HepG2 (cell line): ENCODE measurements around the gene WDR48. TPM values are rescaled to one million over a fixed set of nuclear protein-coding genes. Genes with fewer than 3 reads are reported as not detected.

Experiments
- HES4 ChIP-seq: sonication (generic); formaldehyde crosslinking; IDR thresholded peaks from 2 replicates; pipeline ENCODE4 v1.9.0; 2021; ENCODE audit warnings: mild to moderate bottlenecking, missing genetic modification reagents, borderline replicate concordance
- MAZ ChIP-seq, 2 experiments: sonication (generic) in 1 of 2; formaldehyde crosslinking in 1 of 2; IDR thresholded peaks; 2 replicates each; pipeline versions ENCODE4 v1.5.0 to v1.6.1; 2012 to 2020; ENCODE audit warnings: low read depth in 2 of 2, mild to moderate bottlenecking in 2 of 2, borderline replicate concordance in 1 of 2, improper control_type of control experiment in 1 of 2, low read length in 1 of 2, missing genetic modification reagents in 1 of 2, moderate library complexity in 1 of 2
- NCOA2 ChIP-seq: sonication (generic); formaldehyde crosslinking; IDR thresholded peaks from 2 replicates; pipeline ENCODE4 v1.8.0; 2022; ENCODE audit warnings: inconsistent platforms
- NONO ChIP-seq, 2 experiments: fragments of 450-650 bp in 1 of 2; sonication (generic) in 1 of 2; formaldehyde crosslinking in 1 of 2; IDR thresholded peaks in 1 of 2; conservative IDR thresholded peaks in 1 of 2; 2 replicates each; pipeline versions ENCODE4 v1.6.1 to v1.8.0; 2017 to 2022; ENCODE audit warnings: mild to moderate bottlenecking in 1 of 2, missing genetic modification reagents in 1 of 2, moderate library complexity in 1 of 2
- RORA ChIP-seq: sonication (generic); formaldehyde crosslinking; IDR thresholded peaks from 2 replicates; pipeline ENCODE4 v1.5.0; 2020; ENCODE audit warnings: mild to moderate bottlenecking, missing genetic modification reagents, moderate library complexity
- TERF1 ChIP-seq: sonication (generic); formaldehyde crosslinking; IDR thresholded peaks from 2 replicates; pipeline ENCODE4 v1.8.0; 2022; ENCODE audit warnings: mild to moderate bottlenecking, missing genetic modification reagents, moderate library complexity
- ZBTB1 ChIP-seq: sonication (generic); formaldehyde crosslinking; IDR thresholded peaks from 2 replicates; pipeline ENCODE4 v1.4.0; 2020; ENCODE audit warnings: missing genetic modification reagents, borderline replicate concordance
- ZNF225 ChIP-seq: sonication (generic); formaldehyde crosslinking; IDR thresholded peaks from 2 replicates; pipeline ENCODE4 v1.4.0; 2020; ENCODE audit warnings: mild to moderate bottlenecking, missing genetic modification reagents
- ZNF513 ChIP-seq: sonication (generic); formaldehyde crosslinking; conservative IDR thresholded peaks from 2 replicates; pipeline ENCODE4 v1.5.0; 2020; ENCODE audit warnings: missing genetic modification reagents
- ZSCAN31 ChIP-seq: sonication (generic); formaldehyde crosslinking; IDR thresholded peaks from 2 replicates; pipeline ENCODE4 v1.5.0; 2020; ENCODE audit warnings: low read depth, mild to moderate bottlenecking, missing genetic modification reagents
- ZXDC ChIP-seq: sonication (generic); formaldehyde crosslinking; IDR thresholded peaks from 2 replicates; pipeline ENCODE4 v1.5.0; 2020; ENCODE audit warnings: mild to moderate bottlenecking, missing genetic modification reagents
- polyA plus RNA-seq, 8 experiments: library from polyadenylated mRNA; depleted of rRNA in 3 of 8; stranded (reverse) in 7 of 8; unstranded in 1 of 8; fragments of >200 nt; fragmentation: Illumina TruSeq in 4 of 8; extraction: Trizol in 4 of 8; gene quantifications; 2 replicates each; pipeline versions ENCODE4 v1.2.1 to v1.2.3, GENCODE V29; 2011 to 2016; ENCODE audit warnings: low read depth in 4 of 8, missing spikeins in 1 of 8, mixed read lengths in 1 of 8; ENCODE audit not compliant: insufficient read depth in 1 of 8
- total RNA-seq, 5 experiments: library from RNA; depleted of rRNA; stranded (reverse); fragments of >200 nt; fragmentation: Illumina TruSeq; extraction: Trizol; gene quantifications; 2 replicates each; pipeline ENCODE4 v1.2.3, GENCODE V29; 2016; ENCODE audit warnings: low read depth in 1 of 5
- TF ChIP-seq, protein P1 (sequence below): sonication (generic); formaldehyde crosslinking; IDR thresholded peaks from 2 replicates; pipeline ENCODE4 v1.4.0; 2020; ENCODE audit warnings: missing genetic modification reagents
- TF ChIP-seq, protein P2 (sequence below): sonication (generic); formaldehyde crosslinking; IDR thresholded peaks from 2 replicates; pipeline ENCODE4 v1.4.0; 2020; ENCODE audit warnings: missing genetic modification reagents

Gene WDR48
- total and polyA plus RNA-seq, 2 of the 13 experiments (the other 11 are each of a cell fraction or from before 2014, with no cell fraction given), result 29.2 to 31.2 TPM

DNA sequence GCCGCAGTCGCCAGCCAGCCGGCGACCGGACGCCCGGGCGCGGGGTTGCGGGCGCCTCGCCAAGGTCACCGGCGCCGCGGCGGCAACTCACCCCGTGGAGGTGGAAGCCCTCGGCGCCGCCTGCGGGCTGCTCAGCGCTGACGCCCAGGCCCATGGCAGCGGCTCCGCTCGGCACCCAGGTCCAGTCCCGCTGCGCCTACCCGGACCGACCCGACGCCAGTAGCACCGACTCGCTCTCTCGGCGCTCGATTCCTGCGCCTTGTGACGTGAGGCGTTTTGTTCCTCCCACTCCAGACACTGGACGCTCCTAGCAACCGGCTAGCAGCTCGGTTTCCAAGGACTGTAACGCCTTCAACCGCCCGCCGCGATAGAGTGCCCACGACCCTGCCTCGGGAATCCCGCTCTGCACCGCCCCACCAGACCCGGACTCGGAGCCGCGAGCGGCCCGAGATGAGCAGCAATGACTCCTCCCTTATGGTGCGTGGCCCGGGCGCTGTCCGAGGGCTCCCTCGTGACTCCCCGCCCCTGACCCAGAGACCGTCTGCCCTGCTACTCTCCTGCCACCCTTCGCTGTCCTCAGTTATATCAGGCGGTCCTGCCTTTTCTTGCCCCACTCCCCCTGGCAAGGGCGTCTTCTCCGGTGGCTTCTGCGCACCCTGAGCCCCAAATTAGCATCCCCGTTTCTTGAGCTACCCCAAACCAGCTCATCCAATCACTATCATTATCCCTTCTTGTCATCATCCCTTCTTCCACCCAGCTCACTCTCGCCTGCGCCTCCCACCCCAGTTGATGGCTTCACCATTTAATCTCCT lies 55.8 kb downstream of the WDR48 start, which contains the start of the genes GORASP1 and TTC21A (continued):
- TF ChIP-seq ZSCAN31 (peak; percentile 41), TERF1 (no peak), ZXDC (CRISPR knock-in tag) (no peak; the same call in 1 of the 2 replicates), ZBTB1 (CRISPR knock-in tag) (no peak), MAZ (IDR thresholded peaks at IDR 0.05; ENCODE audit: borderline replicate concordance, low read depth, low read length) (no peak), MAZ (CRISPR knock-in tag; IDR thresholded peaks at IDR 0.05; ENCODE audit: low read depth) (no peak), NCOA2 (CRISPR knock-in tag) (no peak; the same call in 1 of the 2 replicates), NONO (IDR thresholded peaks at IDR 0.05) (no peak), NONO (CRISPR knock-in tag; conservative IDR thresholded peaks at IDR 0.05) (peak; percentile 12; the same call in 1 of the 2 replicates), HES4 (no peak; the same call in 1 of the 2 replicates), ZNF513 (CRISPR knock-in tag) (no peak), ZNF225 (no peak), RORA (CRISPR knock-in tag) (no peak)
- TF ChIP-seq, protein P1, sequence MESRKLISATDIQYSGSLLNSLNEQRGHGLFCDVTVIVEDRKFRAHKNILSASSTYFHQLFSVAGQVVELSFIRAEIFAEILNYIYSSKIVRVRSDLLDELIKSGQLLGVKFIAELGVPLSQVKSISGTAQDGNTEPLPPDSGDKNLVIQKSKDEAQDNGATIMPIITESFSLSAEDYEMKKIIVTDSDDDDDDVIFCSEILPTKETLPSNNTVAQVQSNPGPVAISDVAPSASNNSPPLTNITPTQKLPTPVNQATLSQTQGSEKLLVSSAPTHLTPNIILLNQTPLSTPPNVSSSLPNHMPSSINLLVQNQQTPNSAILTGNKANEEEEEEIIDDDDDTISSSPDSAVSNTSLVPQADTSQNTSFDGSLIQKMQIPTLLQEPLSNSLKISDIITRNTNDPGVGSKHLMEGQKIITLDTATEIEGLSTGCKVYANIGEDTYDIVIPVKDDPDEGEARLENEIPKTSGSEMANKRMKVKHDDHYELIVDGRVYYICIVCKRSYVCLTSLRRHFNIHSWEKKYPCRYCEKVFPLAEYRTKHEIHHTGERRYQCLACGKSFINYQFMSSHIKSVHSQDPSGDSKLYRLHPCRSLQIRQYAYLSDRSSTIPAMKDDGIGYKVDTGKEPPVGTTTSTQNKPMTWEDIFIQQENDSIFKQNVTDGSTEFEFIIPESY, result no peak
- TF ChIP-seq, protein P2, sequence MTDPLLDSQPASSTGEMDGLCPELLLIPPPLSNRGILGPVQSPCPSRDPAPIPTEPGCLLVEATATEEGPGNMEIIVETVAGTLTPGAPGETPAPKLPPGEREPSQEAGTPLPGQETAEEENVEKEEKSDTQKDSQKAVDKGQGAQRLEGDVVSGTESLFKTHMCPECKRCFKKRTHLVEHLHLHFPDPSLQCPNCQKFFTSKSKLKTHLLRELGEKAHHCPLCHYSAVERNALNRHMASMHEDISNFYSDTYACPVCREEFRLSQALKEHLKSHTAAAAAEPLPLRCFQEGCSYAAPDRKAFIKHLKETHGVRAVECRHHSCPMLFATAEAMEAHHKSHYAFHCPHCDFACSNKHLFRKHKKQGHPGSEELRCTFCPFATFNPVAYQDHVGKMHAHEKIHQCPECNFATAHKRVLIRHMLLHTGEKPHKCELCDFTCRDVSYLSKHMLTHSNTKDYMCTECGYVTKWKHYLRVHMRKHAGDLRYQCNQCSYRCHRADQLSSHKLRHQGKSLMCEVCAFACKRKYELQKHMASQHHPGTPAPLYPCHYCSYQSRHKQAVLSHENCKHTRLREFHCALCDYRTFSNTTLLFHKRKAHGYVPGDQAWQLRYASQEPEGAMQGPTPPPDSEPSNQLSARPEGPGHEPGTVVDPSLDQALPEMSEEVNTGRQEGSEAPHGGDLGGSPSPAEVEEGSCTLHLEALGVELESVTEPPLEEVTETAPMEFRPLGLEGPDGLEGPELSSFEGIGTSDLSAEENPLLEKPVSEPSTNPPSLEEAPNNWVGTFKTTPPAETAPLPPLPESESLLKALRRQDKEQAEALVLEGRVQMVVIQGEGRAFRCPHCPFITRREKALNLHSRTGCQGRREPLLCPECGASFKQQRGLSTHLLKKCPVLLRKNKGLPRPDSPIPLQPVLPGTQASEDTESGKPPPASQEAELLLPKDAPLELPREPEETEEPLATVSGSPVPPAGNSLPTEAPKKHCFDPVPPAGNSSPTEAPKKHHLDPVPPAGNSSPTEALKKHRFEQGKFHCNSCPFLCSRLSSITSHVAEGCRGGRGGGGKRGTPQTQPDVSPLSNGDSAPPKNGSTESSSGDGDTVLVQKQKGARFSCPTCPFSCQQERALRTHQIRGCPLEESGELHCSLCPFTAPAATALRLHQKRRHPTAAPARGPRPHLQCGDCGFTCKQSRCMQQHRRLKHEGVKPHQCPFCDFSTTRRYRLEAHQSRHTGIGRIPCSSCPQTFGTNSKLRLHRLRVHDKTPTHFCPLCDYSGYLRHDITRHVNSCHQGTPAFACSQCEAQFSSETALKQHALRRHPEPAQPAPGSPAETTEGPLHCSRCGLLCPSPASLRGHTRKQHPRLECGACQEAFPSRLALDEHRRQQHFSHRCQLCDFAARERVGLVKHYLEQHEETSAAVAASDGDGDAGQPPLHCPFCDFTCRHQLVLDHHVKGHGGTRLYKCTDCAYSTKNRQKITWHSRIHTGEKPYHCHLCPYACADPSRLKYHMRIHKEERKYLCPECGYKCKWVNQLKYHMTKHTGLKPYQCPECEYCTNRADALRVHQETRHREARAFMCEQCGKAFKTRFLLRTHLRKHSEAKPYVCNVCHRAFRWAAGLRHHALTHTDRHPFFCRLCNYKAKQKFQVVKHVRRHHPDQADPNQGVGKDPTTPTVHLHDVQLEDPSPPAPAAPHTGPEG (CRISPR knock-in tag), result no peak
